GM03348 (cell line): ENCODE results near the gene RTTN.

ENCODE experiments used
- DNase-seq: peaks from one replicate; pipeline ENCODE4 v3.0.0; 2012; ENCODE audit warnings: low spot score

The RTTN gene

DNA sequence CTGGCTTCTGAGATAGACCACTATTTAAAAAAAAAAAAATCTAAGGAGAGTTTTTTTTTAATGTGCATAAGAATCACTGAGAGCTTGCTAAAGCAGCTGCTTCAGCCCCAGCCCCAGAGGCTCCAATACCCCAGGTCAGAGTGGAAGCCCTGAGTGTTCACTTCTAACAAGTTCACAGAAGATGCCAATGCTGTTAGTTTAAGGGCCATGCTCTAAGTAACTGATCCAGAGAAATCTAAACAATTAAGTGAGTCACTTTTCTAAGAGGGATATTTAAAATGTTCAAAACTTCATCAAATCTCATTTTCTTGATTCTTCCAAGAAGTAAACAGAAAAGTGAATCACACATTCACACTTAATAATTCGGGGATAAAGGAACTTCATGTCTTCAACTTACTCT lies 131.4 kb downstream of the RTTN start:
- no peak for DNase-seq

DNA sequence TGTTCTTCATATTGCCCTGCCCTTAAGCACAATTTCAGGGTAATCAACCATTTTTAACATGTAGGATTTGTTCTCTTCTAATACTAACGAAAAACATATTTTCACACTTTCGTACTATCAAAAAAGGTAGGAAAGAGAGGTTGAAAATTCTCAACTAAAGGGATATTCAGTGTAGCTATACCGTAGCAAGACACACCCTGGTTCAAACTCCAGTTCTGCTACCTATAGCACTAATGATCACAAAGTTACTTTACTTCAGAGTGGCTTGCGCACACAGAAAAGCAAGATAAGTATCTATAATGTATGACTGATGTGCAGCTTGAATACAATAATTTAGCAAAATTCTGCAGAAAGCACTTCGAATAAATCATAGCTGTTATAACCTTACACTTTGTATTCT lies 132.1 kb downstream of the RTTN start:
- DNase-seq, result no peak

DNA sequence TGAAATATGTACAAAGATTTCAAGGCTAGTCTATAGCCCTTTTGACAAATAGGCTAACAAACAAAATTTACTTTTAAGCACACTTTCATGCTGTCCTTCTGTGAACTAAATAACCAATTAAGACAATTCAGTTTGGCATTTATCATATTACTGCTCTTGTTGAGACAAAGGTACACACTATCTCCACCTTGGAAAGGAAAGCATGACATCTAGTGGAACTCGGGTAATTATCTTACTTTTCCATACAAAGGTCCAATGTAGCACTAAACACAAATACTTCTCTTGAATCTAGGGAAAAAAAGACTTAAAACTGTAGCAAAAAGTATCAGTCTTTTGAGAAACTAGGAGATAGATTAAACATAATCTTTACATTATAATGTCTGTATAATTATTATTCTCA lies 132.8 kb downstream of the RTTN start:
- DNase-seq, result peak; percentile 13

DNA sequence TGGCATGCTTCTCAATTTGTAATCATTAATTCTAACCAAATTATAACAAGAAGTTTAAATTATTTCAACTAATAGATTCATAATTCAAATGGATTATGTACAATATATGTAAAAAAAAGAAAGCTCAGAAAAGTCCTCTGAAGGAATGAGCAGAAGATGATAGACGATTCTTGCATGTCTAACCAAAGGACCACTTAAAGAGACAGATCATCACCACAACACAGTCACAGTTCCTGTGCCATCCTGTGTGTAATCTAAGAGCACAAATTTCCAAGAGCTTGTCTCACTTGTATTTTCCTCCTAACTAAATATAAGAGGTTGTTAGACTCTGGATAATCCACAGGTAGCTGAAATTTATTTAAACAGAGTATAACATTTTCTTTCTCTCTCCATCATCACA lies 135.5 kb downstream of the RTTN start:
- no peak for DNase-seq

DNA sequence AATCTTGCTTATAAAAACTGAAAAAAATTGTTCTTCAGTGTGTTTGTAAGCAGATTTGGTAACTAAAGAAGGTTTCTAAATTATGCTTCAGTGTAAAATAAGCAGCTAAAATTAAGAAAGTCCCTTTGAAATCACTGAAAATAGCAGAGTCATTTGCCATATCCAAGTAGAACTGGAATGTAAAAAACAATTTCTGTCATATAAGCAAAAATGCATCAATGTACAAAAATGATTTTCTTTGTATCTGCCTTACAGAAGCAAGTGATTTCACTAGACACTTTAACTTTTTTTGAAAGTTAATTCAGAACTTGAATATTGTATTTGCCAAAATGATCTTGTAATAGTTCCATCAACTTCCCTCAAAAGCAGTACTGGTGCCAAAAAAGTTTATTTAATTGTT lies 136.1 kb downstream of the RTTN start:
- no peak for DNase-seq

DNA sequence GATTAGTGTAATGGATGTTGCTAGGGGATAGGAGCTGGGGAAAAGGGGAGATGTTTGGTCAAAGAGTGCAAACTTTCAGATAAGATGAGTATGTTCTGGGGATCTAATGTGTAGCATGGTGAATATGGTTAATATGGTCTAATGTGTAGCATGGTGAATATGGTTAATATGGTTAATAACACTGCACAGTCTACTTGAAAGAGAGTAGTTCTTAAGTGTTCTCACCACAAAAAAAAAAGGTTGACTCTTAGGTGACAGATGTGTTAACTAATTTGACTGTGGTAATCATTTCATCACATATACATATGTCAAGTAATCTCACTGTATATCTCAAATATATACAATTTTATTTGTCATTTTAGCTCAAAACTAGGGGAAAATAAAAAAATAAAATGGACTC lies 136.5 kb downstream of the RTTN start:
- DNase-seq, result no peak

DNA sequence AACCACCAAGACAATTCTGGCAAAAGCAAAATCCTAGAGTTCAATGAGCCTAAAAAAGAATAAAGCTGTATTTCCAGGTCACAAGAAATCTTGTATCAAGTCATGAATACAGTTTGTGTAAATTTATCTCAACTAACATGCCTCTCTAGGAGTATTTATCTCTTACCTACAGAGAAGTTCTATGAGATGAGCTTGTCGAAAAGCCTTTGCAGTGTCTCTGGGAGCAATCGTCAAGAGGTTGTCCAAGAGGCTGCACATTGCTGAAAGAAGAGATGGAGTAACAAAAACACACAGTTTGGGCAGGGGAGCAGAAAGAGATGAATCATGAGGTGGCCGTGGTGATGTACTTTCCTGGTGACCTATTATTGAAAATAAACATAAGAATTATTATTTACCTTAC lies 145.8 kb downstream of the RTTN start:
- no peak for DNase-seq

DNA sequence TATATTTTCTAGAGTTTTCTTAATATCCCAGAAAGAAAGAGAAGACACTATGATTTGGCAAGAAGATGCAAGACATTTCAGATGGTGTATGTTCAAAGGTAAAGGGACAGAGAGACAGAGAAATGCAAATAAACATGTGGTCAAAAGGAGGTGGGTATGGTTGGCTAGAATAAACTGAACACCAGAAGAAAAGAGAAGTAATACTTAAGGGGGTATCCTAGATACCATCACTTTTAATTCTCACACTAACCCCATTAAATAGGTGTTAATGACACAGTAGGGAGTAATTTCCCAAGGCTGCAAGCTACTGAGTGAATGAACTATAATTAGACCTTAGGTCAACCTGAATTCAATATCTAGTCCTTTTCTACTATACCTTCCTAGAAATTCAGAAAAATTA lies 146.6 kb downstream of the RTTN start:
- DNase-seq, result no peak

DNA sequence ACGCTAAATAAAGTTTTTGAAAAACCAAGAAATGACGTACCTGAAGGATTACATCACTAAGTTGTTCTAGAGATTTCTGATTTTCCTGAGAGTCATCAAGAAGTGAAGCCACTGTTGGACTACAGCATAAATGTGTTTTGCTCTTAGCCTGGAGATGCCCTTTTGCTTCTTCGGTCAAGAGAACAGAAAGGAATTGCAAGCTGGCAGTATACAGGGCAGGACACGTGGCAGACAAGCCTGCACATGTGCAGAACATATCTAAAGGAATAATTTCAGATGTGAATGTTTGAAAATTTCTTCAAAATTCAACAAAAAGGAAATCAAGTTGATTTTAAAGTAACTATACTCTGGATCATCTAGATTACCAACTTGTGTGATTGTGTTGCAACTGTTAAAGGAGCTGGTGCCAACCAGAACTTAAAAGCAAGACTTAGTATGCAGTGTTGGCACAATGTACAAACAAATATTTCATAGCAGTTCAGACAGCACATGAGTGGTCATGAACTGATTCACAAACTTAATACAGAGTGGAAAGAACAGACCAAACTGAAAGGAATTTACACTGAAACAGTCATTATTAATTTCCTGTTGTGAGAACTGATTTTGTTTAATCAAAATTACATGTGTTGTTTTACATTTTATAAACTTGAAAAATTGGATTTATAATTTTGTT lies 157.4 kb downstream of the RTTN start:
- DNase-seq, result peak; percentile 52

DNA sequence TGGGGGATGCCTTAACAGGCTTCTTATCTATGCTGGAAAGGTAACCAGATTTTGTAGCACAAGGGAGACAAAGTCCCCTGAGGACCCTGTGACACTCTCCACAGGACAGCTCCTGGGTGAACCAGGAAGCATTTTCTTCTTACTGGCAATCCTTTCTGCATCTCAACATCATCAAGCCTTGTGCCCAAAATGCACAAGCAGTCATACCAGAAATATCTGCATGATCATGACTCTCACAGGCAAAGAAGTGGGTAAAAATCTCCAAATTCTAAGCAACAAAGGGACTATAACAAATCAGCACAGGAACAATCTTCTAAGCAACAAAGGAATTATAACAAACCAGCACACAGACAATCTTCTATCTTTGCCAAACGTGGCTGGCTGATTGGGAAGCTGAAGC lies 158.7 kb downstream of the RTTN start:
- peak; percentile 5 for DNase-seq

DNA sequence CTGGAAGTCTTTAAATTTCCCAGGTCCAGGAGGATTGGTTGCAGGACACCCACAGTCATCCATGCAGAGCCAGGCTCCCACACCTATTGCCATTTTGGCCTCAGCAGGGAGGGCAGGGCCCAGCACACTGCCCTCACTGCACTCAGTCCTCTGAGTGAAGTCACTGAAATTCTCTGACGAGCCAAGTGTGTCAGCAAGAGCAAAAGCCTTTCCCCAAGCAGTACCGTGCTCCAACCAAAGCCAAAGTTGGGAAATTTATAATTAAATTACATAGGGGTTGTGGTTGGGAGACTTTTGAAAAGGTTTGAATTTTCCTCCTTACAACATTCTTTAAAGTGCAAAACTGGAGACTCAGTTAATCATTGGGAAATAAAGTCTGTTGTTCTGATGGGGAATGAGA lies 159.3 kb downstream of the RTTN start:
- peak; percentile 41 for DNase-seq

DNA sequence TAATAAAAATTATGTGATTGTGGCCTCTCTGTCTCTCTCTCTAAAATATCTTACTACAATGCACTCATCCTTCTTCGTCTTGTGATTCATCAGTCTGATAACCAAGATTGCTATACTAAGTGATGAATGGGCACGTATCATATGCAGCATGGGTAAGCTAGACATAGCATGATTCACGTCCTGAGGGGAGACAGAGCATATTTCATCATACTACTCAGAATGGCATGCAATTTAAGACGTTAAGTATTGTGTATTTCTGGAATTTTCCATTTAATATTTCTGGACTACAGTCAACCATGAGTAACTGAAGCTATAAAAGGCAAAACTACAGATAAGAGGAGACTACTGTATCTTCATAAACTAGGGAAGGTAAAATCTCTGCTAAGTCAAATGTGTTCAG lies 160.9 kb downstream of the RTTN start:
- DNase-seq, result peak; percentile 88

DNA sequence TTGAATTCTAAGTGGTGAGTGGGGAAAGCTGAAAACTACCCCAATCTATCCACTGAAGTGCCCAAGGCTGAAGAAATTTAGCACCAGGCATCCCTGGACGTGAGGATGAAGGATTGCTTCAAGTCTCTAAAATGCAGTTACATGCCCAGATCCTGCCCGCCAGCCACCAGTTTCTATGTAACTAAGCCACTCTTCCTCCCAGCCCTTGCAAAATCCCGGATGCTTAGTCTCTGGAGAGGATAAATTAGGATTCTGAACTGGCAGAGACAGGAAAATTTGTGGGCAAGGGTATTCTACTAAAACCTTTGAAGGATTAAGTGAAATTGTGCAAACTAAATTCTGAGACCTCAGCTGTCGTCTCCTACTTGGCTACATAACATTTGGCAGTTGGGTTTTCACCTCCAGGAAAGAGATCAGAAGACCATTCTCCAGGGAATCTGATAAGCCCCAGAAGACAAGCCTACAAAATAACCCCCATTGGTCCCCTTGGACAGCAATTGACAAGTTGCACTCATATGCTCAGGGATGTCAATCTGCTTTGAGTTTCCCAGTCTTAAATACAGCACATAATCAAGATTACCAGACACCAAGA lies 163.9 kb downstream of the RTTN start:
- DNase-seq, result no peak

DNA sequence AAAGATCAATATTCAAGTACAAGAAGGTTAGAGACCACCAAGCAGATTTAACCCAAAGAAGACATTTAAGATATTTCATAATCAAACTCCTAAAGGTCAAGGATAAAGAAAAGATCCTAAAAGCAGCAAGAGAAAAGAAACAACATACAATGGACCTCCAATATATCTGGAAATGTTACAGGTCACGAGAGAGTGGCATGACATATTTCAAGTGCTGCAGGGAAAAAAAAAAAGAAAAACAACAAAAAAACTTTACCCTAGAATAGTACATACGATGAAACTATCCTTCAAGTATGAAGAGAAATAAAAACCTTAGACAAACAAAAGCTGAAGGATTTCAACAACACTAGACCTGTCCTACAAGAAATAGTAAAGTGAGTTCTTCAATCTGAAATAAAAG lies 166.3 kb downstream of the RTTN start:
- DNase-seq, result no peak

DNA sequence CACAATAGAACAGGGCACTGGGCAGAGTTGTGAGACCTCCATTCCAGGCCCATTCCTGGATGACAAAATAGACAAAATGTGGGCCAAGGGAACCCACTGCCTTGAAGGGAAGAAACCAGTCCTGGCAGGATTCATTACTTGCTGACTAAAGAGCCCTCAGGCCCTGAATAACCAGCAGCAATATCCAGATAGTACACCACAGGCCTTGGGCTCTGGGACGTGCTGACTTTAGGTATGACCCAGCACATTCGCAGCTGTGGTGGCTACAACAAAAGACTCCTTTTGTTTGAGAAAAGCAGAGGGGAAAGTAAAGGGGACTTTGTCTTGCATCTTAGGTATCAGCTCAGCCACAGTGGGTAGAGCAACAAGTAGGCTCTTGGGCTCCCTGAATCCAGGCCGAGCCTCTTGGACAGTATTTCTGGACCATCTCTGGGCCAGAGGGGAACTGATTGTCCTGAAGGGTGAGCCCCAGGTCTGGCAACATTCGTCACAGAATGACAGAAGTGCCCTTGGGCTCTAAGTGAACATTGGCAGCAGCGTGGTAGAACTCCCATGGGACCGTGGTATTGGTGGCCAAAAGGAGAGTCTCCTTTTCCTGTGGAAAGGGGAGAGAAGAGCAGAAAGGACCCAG lies 167.9 kb downstream of the RTTN start:
- no peak for DNase-seq

DNA sequence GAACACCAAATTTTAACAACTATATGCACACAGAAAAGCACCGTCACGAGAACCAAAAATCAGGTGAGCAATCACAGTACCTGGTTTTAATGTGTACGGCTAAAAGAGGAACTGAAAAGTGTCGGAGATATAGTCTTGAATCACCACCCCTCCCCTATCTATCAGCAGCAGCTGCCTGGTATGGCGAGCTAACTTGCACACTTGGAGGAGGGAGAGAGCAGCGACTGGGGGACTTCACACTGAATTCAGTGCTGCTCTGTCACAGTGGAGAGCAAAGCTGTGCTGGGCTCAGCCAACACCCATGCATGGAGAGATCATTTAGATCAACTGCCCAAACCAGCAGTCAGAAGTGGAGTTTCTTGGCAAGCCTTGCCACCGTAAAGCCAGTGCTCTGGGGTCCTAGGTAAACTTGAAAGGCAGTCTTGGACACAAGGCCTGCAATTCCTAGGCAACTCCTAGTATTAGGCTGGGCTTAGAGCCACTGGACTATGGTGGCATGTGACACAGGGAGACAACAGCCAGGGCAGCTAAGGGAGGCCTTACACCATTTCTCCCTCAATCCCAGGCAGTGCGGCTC lies 168.6 kb downstream of the RTTN start:
- no peak for DNase-seq

DNA sequence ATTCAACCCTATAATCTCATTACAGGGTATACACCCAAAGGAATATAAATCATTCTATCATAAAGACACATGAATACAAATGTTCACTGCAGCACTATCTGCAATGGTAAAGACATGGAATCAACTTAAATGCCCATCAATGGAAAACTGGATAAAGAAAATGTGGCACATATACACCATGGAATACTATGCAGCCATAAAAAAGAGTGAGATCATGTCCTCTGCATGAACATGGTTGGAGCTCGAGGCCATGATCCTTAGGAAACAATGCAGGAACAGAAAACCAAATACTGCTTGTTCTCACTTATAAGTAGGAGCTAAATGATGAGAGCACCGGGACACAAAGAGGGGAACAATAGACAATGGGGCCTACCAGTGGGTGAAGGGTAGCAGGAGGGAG lies 169.3 kb downstream of the RTTN start:
- no peak for DNase-seq

DNA sequence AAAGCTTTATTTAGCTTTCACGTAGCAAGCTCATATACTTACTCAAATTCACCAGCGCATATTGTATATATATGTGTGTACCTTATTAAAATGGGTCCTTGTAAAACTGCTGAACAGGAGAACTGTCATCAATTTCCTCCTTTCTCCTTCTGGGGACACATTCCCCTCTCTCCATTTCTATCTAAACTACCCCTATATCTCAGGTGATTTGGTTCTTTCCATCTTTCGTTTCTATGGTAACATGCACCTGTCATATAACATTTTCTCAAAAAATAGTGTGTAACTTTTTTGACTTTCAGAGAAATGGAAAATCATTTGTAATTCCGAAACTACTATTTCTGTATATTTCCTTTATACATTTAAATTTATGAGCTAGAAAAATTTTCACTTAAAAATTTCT lies 174.3 kb downstream of the RTTN start:
- DNase-seq, result no peak

DNA sequence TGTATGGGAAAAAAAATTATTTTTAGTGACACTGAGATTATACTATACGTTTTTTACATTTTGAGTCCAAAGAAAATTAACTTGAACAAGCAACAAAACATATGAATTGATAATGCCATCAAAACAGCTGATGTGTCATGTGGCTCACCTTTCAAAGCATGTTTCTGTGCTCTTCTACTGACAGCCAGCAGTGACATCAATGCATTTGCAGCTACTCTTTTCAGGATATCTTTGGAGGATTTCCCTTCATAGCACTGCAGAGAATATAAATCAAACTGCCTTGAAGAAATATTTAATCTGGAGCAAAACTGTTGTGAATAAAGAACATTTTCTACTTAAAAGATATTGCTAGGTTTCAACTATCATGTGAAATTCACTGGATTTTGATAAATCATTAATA lies 174.8 kb downstream of the RTTN start:
- DNase-seq, result no peak

DNA sequence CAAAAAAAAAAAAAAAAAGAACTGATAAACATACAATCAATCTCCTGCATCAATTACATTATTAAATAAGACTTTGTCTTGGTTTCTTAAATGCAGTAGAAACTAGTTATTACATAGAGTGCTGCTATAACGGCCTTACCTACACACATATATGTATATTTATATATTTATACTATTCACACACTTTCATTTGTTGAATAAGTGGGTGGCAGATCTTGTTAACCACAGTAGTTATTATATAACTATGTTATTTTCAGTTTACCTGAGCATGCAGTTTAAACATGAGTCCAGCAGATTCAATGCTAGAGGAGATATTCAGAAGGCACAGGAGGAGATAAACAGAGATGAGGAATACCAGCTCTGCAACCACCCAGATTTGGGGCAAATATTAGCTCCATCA lies 176.3 kb downstream of the RTTN start:
- no peak for DNase-seq

DNA sequence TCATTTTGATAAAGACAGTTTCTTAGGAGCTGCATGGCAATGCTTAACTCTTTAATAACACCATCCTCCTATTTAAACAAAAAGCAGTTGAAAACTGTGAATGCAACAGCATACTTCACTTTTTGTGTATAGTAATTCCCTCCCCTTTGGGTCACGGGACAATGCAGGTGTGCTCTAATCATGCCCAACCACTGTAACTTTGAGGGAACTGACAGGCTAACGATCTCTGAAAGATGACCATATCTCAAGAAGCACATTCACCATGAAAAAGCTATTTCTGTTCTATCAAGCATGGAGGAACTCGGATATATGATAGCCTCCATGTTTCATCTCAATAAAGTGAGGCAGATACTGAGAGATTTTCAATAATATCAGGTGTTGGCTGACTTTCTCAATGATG lies 176.8 kb downstream of the RTTN start:
- no peak for DNase-seq

DNA sequence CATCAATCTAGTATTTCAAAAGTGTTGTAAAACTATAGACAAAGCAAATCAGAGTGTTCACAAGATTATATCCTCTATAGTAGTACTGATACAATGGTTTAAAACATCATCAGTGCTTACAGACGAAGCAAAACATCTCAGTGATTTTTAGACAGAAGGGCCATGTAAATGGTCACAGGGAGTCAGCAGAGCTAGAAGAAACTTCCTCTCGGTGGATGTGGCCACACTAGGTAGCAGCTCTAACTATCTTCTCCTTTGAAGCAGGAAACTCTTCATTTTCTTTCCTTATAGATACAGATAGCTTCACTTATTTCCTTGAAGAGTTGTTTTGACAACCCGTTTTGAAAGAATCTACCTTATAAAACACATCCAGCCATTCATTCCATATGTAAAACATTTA lies 177.4 kb downstream of the RTTN start:
- DNase-seq, result no peak

DNA sequence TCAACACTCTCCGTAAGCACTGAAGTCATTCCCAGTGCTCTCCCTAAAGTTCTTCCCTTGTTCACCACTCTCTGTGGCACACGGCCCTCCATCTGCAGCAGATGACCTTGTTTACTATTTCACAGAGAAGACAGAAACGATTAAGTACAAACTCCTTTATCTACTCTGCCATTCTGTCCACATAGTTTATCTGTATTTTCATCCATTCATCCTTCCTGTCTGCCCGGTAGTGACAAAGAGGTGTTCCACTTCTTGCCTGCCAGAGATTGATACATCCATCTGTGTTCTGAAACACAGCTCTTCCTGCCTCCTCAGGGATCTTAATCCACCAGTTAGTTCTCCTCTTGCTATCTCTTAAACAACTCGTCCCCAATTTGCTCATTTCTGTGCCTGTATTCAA lies 179.9 kb downstream of the RTTN start:
- DNase-seq, result no peak

DNA sequence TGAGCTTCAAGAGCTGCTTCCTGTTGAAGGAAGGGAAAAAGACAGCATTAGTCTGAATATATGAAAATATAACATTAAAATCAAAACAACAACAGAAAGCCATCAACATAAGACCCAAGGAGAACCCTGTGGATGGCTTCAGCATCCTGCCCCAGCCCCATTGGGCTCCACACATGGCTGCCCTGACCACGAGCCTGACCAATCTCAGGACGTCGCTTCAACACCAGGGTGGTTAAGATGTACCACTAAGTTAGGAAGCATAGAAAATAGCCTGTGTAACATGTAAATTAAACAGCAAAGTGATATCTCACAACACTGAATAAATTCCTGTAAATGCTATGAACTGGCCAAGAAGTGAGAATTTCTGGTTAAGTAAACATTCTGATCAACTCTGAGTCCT lies 180.7 kb downstream of the RTTN start:
- DNase-seq, result no peak
